Ureter (tissue), 1 donor: ENCODE measurements around the gene ST7. TPM values are rescaled to one million over a fixed set of nuclear protein-coding genes. Genes with fewer than 3 reads are reported as not detected.

Source experiments
- DNase-seq: peaks from one replicate; pipeline ENCODE4 v3.0.0-alpha.2; 2020; ENCODE audit warnings: low spot score
- total RNA-seq: library from RNA; stranded (reverse); gene quantifications from one replicate; pipeline ENCODE4 v1.2.4, GENCODE V29; 2023
- donor health status: DM: yes; HTN: yes; CAD: no.

ST7 gene
- total RNA-seq, 1 donor from 2014 or later: 25.4 TPM

DNA sequence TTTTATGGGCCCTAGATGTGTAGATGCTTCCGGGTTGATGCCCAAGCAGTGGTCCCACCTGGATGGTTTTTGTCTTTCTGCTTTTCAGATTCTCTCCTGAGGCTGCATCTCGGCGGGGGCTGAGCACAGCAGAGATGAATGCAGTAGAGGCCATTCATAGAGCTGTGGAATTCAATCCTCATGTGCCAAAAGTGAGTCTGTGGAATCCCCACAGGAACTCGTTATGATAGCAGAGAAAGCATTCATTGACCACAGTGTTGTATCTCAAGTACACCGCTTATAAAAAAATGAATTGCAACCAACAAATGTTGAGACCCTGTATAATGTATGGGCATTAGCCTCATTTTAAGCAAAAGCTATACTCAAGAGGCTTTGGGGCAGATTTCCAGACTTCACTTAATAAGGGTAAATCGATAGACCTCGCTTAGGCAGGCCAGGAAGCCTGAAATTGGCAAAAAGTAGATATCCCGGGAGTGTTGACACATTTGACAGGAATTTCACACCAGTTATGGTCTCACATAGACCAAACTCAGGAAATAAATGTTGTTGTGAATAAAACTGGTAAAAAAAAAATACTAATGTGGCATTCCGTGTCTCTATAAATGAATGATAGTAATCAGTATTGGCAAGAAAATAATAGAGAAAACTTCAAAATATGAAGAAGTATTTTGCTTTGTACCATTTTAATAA, 237.6 kb downstream of the ST7 start:
- DNase-seq: no peak

GRCh38 chr7:117192108-117192507, 238.8 kb downstream of the ST7 start:
- DNase-seq: no peak

DNA sequence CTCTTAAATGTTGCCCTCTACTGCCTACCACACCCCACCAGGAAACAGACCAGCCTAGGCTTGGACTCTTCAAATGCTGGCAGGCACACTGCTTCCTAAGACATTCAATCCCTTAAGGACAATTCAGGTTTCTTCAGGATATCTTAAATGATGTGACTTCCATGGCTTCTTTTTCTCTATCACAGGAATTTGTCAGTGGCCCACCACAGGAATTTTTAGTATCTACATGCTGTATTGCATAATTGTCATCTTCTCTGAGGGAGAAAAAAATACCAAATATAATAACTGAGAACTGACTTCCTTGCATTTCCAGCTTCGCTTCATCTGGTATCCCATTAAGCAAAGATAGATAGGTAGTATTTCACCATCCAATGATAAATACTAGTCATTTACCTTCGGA, 240.3 kb downstream of the ST7 start:
- DNase-seq: no peak

- DNase-seq: no peak
Observed at GRCh38 chr7:117194445-117194844, 241.1 kb downstream of the ST7 start.

DNA sequence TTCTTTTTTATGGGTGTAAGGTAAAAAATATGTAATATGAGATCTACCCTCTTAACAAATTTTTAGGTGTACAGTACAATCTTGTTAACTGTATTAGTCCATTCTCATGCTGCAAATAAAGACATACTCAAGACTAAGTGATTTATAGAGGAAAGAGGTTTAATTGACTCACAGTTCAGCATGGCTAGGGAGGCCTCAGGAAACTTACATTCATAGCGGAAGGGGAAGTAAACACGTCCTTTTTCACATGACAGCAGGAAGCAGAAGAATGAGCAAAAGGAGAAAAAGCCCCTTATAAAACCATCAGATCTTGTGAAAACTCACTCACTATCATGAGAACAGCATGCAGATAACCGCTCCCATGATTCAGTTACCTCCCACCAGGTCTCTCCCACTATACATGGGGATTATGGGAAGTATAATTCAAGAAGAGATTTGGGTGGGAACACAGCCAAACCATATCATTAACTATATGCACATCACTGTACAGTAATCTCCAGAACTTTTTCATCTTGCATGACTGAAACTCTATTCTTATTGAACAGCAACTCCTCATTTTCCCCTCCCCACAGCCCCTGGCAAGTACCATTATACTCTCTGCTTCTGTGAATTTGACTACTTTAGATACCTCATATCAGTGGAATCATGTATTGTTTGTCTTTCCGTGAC, 242.2 kb downstream of the ST7 start:
- DNase-seq: no peak

- DNase-seq: no peak
Observed at GRCh38 chr7:117200132-117200531, 246.8 kb downstream of the ST7 start.

DNA sequence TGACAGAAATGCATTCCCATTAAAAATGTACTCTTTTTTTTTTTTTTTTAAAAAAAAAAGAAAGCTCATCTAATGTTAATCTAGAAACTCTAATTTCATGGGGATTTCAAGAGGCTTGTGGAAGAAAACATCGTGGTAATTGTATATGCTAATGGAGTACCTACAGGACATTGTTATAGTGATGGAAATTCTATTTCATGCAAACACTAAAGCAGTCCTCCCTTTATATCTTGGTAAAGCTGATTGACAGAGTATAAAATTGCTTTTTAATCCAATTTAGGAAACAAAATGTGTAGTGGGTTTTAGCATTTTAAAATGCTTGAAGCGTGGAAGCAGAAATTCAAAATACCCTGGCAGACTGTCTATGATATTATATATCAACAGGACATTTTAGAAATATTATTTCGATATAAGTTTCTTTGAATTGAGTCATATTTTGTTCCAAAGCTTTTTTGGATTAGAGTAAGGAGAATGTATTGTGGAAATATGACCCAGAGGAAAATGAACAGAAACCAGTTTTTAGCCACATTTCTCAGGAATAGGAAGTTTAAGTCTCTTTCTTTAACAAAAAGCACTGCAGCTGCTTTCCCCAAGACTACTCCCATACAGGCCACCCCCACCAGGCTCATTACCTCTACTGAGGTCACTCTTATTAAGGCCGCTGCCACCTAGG, 247.6 kb downstream of the ST7 start:
- no peak for DNase-seq

DNA sequence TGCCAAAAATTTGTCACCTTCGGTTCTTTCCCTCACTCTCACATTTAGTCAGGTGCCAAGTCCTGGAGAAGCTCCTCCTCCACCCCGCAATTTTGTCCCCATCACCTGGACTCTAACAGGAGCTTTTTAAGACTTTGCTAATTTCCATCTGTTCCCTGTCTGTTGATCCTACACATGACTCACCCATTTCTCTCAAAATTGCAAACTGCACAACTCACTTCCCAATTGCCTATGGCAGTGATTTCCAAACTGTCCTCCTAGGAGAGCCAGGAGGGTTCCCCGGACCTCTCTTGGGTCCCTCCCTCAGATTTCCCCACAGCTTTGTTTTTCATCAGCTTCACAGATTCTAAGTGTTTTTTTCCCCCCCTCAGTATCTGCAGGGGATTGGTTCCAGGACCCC, 249.2 kb downstream of the ST7 start:
- no peak for DNase-seq

- DNase-seq: no peak
Observed at GRCh38 chr7:117203205-117203604, 249.9 kb downstream of the ST7 start.

DNA sequence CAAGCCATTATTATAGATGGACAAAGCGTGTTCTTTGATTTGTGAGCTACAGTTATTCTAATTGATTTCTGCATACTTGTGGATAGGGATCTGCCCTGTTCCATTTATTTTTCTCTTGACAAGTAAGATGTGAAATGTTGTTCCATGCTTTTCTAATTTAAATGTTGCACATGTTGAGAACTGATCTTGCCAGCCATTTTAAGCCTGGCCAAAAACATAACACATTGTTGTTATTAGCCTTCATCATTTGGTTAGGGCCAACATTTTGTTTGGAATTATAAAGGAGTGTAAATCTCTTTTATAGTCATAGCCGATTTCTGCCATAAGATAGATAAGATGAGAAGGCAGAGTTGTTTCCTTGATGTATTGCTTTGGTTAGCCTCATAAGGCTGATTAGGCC, 252.6 kb downstream of the ST7 start:
- no peak for DNase-seq

DNA sequence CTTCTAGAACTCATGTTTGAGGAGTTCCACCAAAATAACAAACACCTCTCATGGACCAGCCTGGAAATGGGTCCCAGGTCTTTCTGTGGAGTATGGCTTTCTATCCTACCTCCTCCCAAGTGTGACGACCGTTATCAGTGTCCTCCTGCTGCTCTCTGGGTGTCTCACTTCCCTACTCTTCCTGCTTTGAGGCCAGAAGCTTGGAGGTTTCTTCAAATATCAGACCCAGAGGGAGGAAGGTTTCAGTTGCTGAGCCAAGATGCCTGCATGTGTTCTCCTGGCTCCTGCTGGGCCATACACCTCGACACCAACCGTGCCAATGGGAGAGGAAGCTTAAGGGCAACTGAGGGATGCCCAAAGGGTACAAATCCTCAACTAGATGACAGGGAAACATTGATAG, 255.0 kb downstream of the ST7 start:
- DNase-seq: no peak

GRCh38 chr7:117210397-117210796, 257.1 kb downstream of the ST7 start:
- no peak for DNase-seq

GRCh38 chr7:117210908-117211307, 257.6 kb downstream of the ST7 start:
- no peak for DNase-seq

DNA sequence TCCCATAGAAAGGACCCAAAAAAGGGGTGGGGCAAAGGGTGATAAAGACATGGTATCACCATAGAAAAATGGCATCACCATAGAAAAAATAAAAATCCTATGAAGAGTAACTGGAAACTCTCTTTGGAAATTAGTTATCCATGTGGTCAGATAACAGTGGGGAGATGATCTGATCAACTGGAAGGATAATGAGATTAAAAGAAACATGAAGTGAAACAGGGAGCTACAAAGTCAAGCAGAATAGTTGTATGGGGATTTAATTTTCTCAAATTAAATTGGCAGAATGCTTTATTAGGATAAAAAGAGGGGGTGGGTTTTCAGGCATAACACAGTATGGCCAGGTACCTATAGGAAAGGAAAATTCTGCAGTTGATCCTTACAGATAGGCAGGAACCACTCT, 258.3 kb downstream of the ST7 start:
- DNase-seq: no peak

DNA sequence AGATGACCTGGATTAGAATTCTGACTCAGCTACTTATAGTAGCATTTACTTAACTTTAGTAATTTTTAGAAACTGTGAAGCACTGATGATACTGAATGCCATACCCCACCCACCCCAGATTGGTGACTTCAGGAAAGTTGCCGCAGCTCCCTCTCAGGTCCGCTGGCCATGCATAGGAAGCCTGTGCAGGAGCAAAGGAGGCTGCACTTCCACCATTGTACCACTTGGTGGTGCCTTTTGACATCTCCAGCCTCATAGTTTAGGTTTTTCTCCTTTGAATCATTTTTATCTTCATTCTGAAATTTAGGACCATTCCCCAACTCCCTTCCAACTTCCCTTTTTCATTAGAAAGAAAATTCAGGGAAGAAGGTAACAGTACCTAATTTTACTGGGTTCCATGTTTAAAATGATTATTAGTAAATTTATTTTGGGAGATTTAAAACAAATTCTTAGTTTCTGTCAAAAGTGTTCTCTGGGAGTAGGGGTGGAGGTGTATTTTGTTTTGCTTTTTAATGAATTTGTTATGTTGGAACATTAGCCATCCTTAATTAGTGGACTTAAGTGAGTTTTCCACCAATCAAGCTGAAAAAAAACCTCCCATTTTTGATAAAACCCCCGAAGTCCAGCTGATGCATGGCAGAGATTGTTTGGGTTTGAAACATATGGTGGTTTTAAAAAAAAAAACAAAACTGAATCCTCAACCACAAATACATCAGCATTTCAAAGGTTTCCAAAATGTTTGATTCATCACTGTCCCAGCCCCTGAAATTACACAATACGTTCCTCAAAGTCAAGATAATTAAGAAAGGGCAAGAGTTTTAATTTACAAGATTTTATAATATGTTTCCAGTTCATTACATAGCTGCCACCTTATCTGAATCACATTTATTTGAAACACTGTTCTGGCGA, 259.9 kb downstream of the ST7 start:
- peak; percentile 55 for DNase-seq

- no peak for DNase-seq
Observed at GRCh38 chr7:117216010-117216409, 262.7 kb downstream of the ST7 start.

- DNase-seq: no peak
Observed at GRCh38 chr7:117216436-117217069, 263.3 kb downstream of the ST7 start.

- DNase-seq: no peak
Observed at GRCh38 chr7:117217106-117218035, 264.1 kb downstream of the ST7 start.

DNA sequence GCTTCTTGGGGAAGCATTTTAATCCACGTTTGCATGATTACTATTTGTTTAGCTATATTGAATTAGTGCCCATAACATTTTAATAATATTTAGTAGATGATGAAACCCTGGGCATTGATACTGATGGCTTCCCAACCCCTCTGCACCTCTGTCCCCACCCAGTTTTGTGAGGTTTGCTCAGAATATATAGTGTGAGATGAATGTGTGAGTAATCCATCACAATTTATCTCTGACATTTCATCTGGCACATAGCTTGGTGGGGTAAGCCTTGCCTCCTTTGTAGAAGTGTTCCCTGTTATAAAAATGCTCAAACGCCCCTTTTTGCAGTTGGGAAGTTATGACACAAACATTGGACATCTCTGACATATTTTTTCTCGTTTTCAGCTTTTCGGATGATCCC, 265.4 kb downstream of the ST7 start:
- DNase-seq: no peak

GRCh38 chr7:117219485-117219884, 266.2 kb downstream of the ST7 start:
- DNase-seq: no peak
